IMR-90 (cell line): Measurements from ENCODE around the gene COG3. TPM values are rescaled to one million over a fixed set of nuclear protein-coding genes. Genes with fewer than 3 reads are reported as not detected.
A peak's percentile ranks its signal among the peaks of the same experiment; 100 is the strongest.

Source experiments
- ATAC-seq: fragments of 200-7000 bp; cut with Tn5 transposase; 2 replicates; pipeline ENCODE4 v1.9.1; 2020; ENCODE audit warnings: low read depth, mild to moderate bottlenecking, moderate library complexity
- BruUV-seq: library from RNA; stranded (reverse); fragments of 400-500 nt; replicated peaks from 2 replicates; lab custom pipeline; 2021; lab: Mats Ljungman, UMichigan
- CTCF ChIA-PET: fragments of 300-600 bp; formaldehyde crosslinking; extraction: SDS; loops from one replicate; lab custom pipeline; 2021; ENCODE audit warnings: antibody characterized with exemption; lab: Yijun Ruan, JAX
- POLR2A ChIA-PET: fragments of 300-600 bp; sonication (Branson Sonifier 250); formaldehyde crosslinking; loops from one replicate; lab custom pipeline; 2022; ENCODE audit warnings: antibody characterized with exemption; ENCODE audit not compliant: unreplicated experiment; lab: Charles Lee
- DNase-seq: peaks from one replicate; pipeline ENCODE4 v3.0.0; 2013
- H2AFZ ChIP-seq: replicated peaks from 2 replicates; pipeline ENCODE3; 2013; ENCODE audit warnings: low read length, mild to moderate bottlenecking; ENCODE audit not compliant: poor library complexity
- H2AK5ac ChIP-seq: 2 replicates; pipeline ENCODE4 v1.6.1; 2013; ENCODE audit warnings: low read depth, low read length, inconsistent platforms
- H2AK9ac ChIP-seq: replicated peaks from 2 replicates; pipeline ENCODE3; 2013; ENCODE audit warnings: mild to moderate bottlenecking, low read depth, low read length, moderate library complexity; ENCODE audit not compliant: poor library complexity
- H2BK120ac ChIP-seq: 2 replicates; pipeline ENCODE4 v1.6.1; 2013; ENCODE audit warnings: low read depth, low read length, inconsistent platforms
- H2BK15ac ChIP-seq: 3 replicates; pipeline ENCODE4 v1.6.1; 2013; ENCODE audit warnings: low read depth, low read length, inconsistent platforms
- H2BK20ac ChIP-seq: 2 replicates; pipeline ENCODE4 v1.6.1; 2013; ENCODE audit warnings: low read depth, mild to moderate bottlenecking, inconsistent platforms, low read length, moderate library complexity
- H2BK5ac ChIP-seq: 2 replicates; pipeline ENCODE4 v1.6.1; 2013; ENCODE audit warnings: mild to moderate bottlenecking, low read depth, low read length, inconsistent platforms; ENCODE audit not compliant: poor library complexity, severe bottlenecking
- H3K14ac ChIP-seq: replicated peaks from 2 replicates; pipeline ENCODE4 v1.6.1; 2013; ENCODE audit warnings: low read depth, low read length, inconsistent platforms
- H3K18ac ChIP-seq: 2 replicates; pipeline ENCODE4 v1.6.1; 2013; ENCODE audit warnings: low read depth, low read length, control low read depth
- H3K23ac ChIP-seq: 2 replicates; pipeline ENCODE4 v1.6.1; 2013; ENCODE audit warnings: low read depth, low read length, inconsistent platforms
- H3K27ac ChIP-seq: 2 replicates; pipeline ENCODE4 v1.5.1; 2013; ENCODE audit warnings: mild to moderate bottlenecking, control low read depth, low read length; ENCODE audit not compliant: insufficient read depth
- H3K27me3 ChIP-seq: 2 replicates; pipeline ENCODE4 v1.6.1; 2013; ENCODE audit warnings: low read length; ENCODE audit not compliant: control insufficient read depth, insufficient read depth
- H3K36me3 ChIP-seq: 2 replicates; pipeline ENCODE4 v1.6.1; 2013; ENCODE audit warnings: low read length, mixed read lengths; ENCODE audit not compliant: control insufficient read depth, insufficient read depth
- H3K4ac ChIP-seq: 2 replicates; pipeline ENCODE4 v1.6.1; 2013; ENCODE audit warnings: low read depth, low read length, inconsistent platforms
- H3K4me1 ChIP-seq: 2 replicates; pipeline ENCODE4 v1.6.1; 2013; ENCODE audit warnings: low read length, mixed read lengths; ENCODE audit not compliant: control insufficient read depth, insufficient read depth
- H3K4me2 ChIP-seq: 2 replicates; pipeline ENCODE4 v1.6.1; 2013; ENCODE audit warnings: low read depth, mild to moderate bottlenecking, control low read depth, low read length, moderate library complexity
- H3K4me3 ChIP-seq: 2 replicates; pipeline ENCODE4 v1.5.1; 2013; ENCODE audit warnings: low read depth, mild to moderate bottlenecking, control low read depth, low read length, moderate library complexity; ENCODE audit not compliant: insufficient read depth
- H3K56ac ChIP-seq: 2 replicates; pipeline ENCODE4 v1.6.1; 2013; ENCODE audit warnings: low read length, inconsistent platforms; ENCODE audit not compliant: insufficient read depth; ENCODE audit errors: extremely low read depth
- H3K79me1 ChIP-seq, 2 experiments: 2 replicates each; pipeline ENCODE4 v1.6.1; 2013; ENCODE audit warnings: low read length in 2 of 2, inconsistent platforms in 1 of 2, low read depth in 1 of 2
- H3K9ac ChIP-seq: 2 replicates; pipeline ENCODE4 v1.6.1; 2013; ENCODE audit warnings: low read depth, low read length, control low read depth
- H3K9me1 ChIP-seq: 2 replicates; pipeline ENCODE4 v1.6.1; 2013; ENCODE audit warnings: low read length, inconsistent platforms; ENCODE audit not compliant: insufficient read depth
- H3K9me3 ChIP-seq: 2 replicates; pipeline ENCODE4 v1.6.1; 2013; ENCODE audit warnings: low read length; ENCODE audit not compliant: control insufficient read depth, insufficient read depth
- H4K20me1 ChIP-seq: 2 replicates; pipeline ENCODE4 v1.6.1; 2013; ENCODE audit warnings: low read length, inconsistent platforms; ENCODE audit not compliant: insufficient read depth
- H4K5ac ChIP-seq: 2 replicates; pipeline ENCODE4 v1.6.1; 2013; ENCODE audit warnings: mild to moderate bottlenecking, low read depth, low read length, control low read depth
- H4K8ac ChIP-seq, 2 experiments: 2 replicates each; pipeline ENCODE4 v1.6.1; 2013; ENCODE audit warnings: low read depth in 2 of 2, low read length in 2 of 2, control low read depth in 1 of 2, inconsistent platforms in 1 of 2
- H4K91ac ChIP-seq: 2 replicates; pipeline ENCODE4 v1.6.1; 2013; ENCODE audit warnings: low read depth, low read length, inconsistent platforms; ENCODE audit not compliant: insufficient read depth
- RAD21 ChIP-seq: IDR thresholded peaks from 2 replicates; pipeline ENCODE4 v1.6.1; 2012; ENCODE audit warnings: low read length, improper control_type of control experiment
- SMC3 ChIP-seq: fragments of 150-350 bp; IDR thresholded peaks from 2 replicates; pipeline ENCODE4 v1.6.1; 2016; ENCODE audit warnings: low read depth, mild to moderate bottlenecking, antibody characterized with exemption, low read length, moderate library complexity
- WGBS, 2 experiments: methylation state at CpG; one replicate each; pipeline versions ENCODE4 v1.1.5 to v1.1.7; 2013; ENCODE audit warnings: missing lambda C conversion rate in 2 of 2; ENCODE audit not compliant: insufficient read length in 1 of 2; ENCODE audit errors: extremely low coverage in 2 of 2; 5-methylcytosine and 5-hydroxymethylcytosine counted together
- dilution Hi-C: fragments of 300-500 bp; cut with HindIII; formaldehyde crosslinking; loops from one replicate; pipeline ENCODE4 v1.14.3; 2018; ENCODE audit warnings: low sequenced_read_pairs; ENCODE audit not compliant: unreplicated experiment
- in situ Hi-C: fragments of 300-500 bp; cut with MboI; formaldehyde crosslinking; loops from 3 replicates; pipeline ENCODE4 v1.14.3; 2019; ENCODE audit warnings: low sequenced_read_pairs, inconsistent platforms, mixed read lengths
- intact Hi-C: fragments of 100-400 bp; cut with micrococcal nuclease; formaldehyde crosslinking; loops from 2 replicates; pipeline ENCODE4 v1.10.0; 2022
- polyA plus RNA-seq, 3 experiments: library from polyadenylated mRNA; depleted of rRNA; stranded (reverse); fragments of >200 nt; gene quantifications; 2 replicates each; pipeline ENCODE4 v1.2.3, GENCODE V29; 2012; ENCODE audit warnings: low replicate concordance in 1 of 3
- total RNA-seq: library from RNA; depleted of rRNA; stranded (reverse); fragments of >200 nt; gene quantifications from 2 replicates; pipeline ENCODE4 v1.2.3, GENCODE V29; 2012
- TF ChIP-seq, protein P1 (sequence below): fragments of 150-350 bp; IDR thresholded peaks from 2 replicates; pipeline ENCODE4 v1.6.1; 2016; ENCODE audit warnings: low read depth, mild to moderate bottlenecking, low read length, moderate library complexity, borderline replicate concordance
- TF ChIP-seq, protein P2 (sequence below): conservative IDR thresholded peaks from 2 replicates; pipeline ENCODE4 v1.5.1; 2012; ENCODE audit warnings: mild to moderate bottlenecking, low read depth, low read length, improper control_type of control experiment

Gene COG3
- total and polyA plus RNA-seq, 2 of the 4 experiments (the other 2 are of a cell fraction) = 21.7 to 31.9 TPM

DNA sequence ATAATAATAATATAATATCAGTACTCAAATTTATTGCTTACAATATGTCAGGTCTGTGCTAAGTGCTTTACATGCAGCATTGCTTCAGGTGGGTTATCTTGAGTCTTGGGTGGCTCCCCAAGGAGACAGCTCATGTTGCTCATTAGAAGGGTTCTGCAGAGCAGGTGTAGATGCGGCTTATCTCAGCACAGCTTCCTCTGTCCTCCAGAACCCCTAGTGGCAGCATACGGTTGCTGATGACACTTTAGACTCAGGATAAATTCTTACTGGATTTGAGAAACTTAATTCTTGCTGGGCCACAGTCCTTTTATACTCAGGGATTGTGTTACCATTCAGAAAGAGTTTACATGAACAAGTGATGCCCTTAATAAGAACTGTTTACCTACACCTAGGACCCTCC, 8.9 kb downstream of the COG3 start:
- Histone ChIP-seq H2AFZ (no peak overlapping the region), H3K56ac (no peak overlapping the region), H3K4me1 (peaks cover under 1% of the 10 kb centered on the region; the same call in 1 of the 2 replicates), H3K36me3 (peaks cover 5% of the 10 kb centered on the region), H2BK15ac (no peak overlapping the region), H4K8ac (no peak overlapping the region), H2BK120ac (no peak overlapping the region), H3K79me1 (peaks cover 17 to 56% of the 10 kb centered on the region in 2 experiments), H2BK5ac (no peak overlapping the region), H3K14ac (no peak overlapping the region), H4K20me1 (peaks cover 59% of the 10 kb centered on the region), H3K9ac (no peak overlapping the region), H3K23ac (no peak overlapping the region), H2AK9ac (peak overlapping the region; percentile 23), H4K91ac (no peak overlapping the region), H3K18ac (no peak overlapping the region), H3K27me3 (no peaks in the 10 kb centered on the region), H3K4ac (no peak overlapping the region), H2AK5ac (no peak overlapping the region), H2BK20ac (no peak overlapping the region), H3K9me1 (peaks cover 6% of the 10 kb centered on the region), H3K9me3 (no peaks in the 10 kb centered on the region), H3K4me3 (no peak overlapping the region), H3K4me2 (no peak overlapping the region), H4K5ac (no peak overlapping the region), H3K27ac (no peak overlapping the region)
- in situ Hi-C loops = loop anchor here (10.0 kb wide), 1 partner anchor 61 kb away; no protein-coding TSS in a partner anchor
- no peak for TF ChIP-seq RAD21
- TF ChIP-seq, protein P1, sequence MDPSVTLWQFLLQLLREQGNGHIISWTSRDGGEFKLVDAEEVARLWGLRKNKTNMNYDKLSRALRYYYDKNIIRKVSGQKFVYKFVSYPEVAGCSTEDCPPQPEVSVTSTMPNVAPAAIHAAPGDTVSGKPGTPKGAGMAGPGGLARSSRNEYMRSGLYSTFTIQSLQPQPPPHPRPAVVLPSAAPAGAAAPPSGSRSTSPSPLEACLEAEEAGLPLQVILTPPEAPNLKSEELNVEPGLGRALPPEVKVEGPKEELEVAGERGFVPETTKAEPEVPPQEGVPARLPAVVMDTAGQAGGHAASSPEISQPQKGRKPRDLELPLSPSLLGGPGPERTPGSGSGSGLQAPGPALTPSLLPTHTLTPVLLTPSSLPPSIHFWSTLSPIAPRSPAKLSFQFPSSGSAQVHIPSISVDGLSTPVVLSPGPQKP = no peak
- TF ChIP-seq, protein P2, sequence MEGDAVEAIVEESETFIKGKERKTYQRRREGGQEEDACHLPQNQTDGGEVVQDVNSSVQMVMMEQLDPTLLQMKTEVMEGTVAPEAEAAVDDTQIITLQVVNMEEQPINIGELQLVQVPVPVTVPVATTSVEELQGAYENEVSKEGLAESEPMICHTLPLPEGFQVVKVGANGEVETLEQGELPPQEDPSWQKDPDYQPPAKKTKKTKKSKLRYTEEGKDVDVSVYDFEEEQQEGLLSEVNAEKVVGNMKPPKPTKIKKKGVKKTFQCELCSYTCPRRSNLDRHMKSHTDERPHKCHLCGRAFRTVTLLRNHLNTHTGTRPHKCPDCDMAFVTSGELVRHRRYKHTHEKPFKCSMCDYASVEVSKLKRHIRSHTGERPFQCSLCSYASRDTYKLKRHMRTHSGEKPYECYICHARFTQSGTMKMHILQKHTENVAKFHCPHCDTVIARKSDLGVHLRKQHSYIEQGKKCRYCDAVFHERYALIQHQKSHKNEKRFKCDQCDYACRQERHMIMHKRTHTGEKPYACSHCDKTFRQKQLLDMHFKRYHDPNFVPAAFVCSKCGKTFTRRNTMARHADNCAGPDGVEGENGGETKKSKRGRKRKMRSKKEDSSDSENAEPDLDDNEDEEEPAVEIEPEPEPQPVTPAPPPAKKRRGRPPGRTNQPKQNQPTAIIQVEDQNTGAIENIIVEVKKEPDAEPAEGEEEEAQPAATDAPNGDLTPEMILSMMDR = 0 out of 2 replicates have a peak, but pooled peaks have one; percentile 10
- no peak for TF ChIP-seq SMC3
- no TSS peak for BruUV-seq
- DNase-seq (no peak), ATAC-seq (no peak)
- intact Hi-C loops = no loop called here
- ChIA-PET POLR2A (no interaction called here), CTCF (interaction anchor here (0.7 kb wide), 1 partner anchor 164 kb away, joined by 4 read pairs; no protein-coding TSS in a partner anchor)
- WGBS, 2 experiments = no CpG with 5 or more reads among the region's 2 CpGs
- dilution Hi-C loops = no loop called here
